ENCODE measurements around the gene PRM2. TPM values are rescaled to one million over a fixed set of nuclear protein-coding genes. Genes with fewer than 3 reads are reported as not detected.
"Not testable (repeated sequence)": the region's sequence is repeated elsewhere in the genome, so short reads cannot be mapped to it uniquely, and the experiment has no call there.

PRM2 gene
- total and polyA plus RNA-seq, 10 donors, result not detected

DNA sequence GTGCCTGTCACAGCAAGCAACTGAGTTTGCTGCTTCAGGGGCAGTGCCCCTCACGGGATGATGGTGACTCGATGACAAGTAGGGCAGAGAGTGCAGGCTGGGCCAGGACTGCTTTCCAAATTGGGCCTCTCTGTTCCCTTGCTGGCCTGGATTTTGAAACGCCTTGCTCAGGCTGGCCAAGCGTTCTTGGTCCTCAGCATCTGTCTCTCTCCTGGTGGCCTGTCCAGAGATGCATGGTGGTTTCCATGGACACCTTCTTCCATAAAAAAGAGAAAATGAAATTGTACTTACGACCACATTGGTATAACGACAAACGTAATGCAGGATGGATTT, 24.2 kb upstream of the PRM2 start:
- H3K36me3 ChIP-seq, result no peaks in the 10 kb centered on the region
- intact Hi-C loops (cut with DNase I; ENCODE audit: low total_unique reads), result no loop called here
- H3K27ac ChIP-seq, result no peak overlapping the region
- peaks cover 16 to 63% (median 47%) of the 10 kb centered on the region in 6 donors for H3K4me1 ChIP-seq
- H3K4me3 ChIP-seq, result no peak overlapping the region
- no peak for TF ChIP-seq POLR2A (IDR thresholded peaks at IDR 0.05)
- no peak for TF ChIP-seq POLR2AphosphoS5 (IDR thresholded peaks at IDR 0.05)
- TF ChIP-seq, protein P1, sequence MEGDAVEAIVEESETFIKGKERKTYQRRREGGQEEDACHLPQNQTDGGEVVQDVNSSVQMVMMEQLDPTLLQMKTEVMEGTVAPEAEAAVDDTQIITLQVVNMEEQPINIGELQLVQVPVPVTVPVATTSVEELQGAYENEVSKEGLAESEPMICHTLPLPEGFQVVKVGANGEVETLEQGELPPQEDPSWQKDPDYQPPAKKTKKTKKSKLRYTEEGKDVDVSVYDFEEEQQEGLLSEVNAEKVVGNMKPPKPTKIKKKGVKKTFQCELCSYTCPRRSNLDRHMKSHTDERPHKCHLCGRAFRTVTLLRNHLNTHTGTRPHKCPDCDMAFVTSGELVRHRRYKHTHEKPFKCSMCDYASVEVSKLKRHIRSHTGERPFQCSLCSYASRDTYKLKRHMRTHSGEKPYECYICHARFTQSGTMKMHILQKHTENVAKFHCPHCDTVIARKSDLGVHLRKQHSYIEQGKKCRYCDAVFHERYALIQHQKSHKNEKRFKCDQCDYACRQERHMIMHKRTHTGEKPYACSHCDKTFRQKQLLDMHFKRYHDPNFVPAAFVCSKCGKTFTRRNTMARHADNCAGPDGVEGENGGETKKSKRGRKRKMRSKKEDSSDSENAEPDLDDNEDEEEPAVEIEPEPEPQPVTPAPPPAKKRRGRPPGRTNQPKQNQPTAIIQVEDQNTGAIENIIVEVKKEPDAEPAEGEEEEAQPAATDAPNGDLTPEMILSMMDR (IDR thresholded peaks at IDR 0.05 in 8 of 11, conservative IDR thresholded peaks at IDR 0.05 in 3 of 11), result no peak
- no peak for DNase-seq
- no peaks in the 10 kb centered on the region for H3K27me3 ChIP-seq (replicated peaks in 1 of 7)
- 87 to 96% (median 91%) methylated on average over 7 of the region's 7 CpGs for WGBS, 5 donors
- no peaks in the 10 kb centered on the region for H3K9me3 ChIP-seq

- no peak overlapping the region for H3K4me3 ChIP-seq
- no peaks in the 10 kb centered on the region for H3K9me3 ChIP-seq
- WGBS, 5 donors, result 68 to 81% (median 69%) methylated on average over 4 to 6 of the region's 6 CpGs
- peaks cover 16 to 61% (median 43%) of the 10 kb centered on the region in 6 donors for H3K4me1 ChIP-seq
- intact Hi-C loops (cut with DNase I; ENCODE audit: low total_unique reads), result no loop called here
- no peak for DNase-seq
- H3K27me3 ChIP-seq (replicated peaks in 1 of 7), result no peaks in the 10 kb centered on the region
- H3K36me3 ChIP-seq, result no peaks in the 10 kb centered on the region
- TF ChIP-seq, protein P1 (IDR thresholded peaks at IDR 0.05 in 8 of 11, conservative IDR thresholded peaks at IDR 0.05 in 3 of 11), result no peak
- TF ChIP-seq POLR2A (IDR thresholded peaks at IDR 0.05) (no peak), POLR2AphosphoS5 (IDR thresholded peaks at IDR 0.05) (no peak)
- H3K27ac ChIP-seq, result peak overlapping the region in 1 of 8 donors; percentile 60
These were observed 23.7 kb upstream of the PRM2 start for GRCh38 chr16:11299865-11300559.

DNA sequence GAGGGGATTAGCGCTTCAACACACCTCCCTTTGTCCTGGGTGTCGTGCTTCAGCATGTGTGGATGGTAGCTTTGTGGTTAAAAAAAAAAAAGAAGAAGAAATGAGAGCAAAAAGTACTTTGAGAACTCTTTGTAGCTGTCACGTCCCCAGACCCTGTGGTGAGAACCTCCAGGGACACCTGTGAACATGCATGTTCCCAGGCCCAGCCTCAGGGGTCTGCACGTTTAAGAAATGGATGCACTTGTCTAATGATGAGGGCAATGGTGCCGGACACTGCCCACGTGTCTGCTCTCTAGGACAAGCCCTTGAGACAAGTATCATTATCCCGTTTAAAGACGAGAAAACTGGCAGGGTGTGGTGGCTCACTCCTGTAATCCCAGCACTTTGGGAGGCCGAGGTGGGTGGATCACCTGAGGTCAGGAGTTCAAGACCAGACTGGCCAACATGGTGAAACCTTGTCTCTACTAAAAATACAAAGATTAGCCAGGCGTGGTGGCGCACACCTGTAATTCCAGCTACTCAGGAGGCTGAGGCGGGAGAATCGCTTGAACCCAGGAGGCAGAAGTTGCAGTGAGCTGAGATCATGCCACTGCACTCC, 22.8 kb upstream of the PRM2 start:
- DNase-seq; H3K36me3 ChIP-seq; H3K9me3 ChIP-seq; intact Hi-C loops (cut with DNase I; ENCODE audit: low total_unique reads); H3K27me3 ChIP-seq (replicated peaks in 1 of 7); H3K4me3 ChIP-seq: not testable (repeated sequence)
- Histone ChIP-seq H3K4me1 (peaks cover 16 to 61% (median 39%) of the 10 kb centered on the region in 6 donors), H3K27ac (peak overlapping the region in 2 of 8 donors; percentile 60)
- 70 to 76% (median 71%) methylated on average over 13 of the region's 13 CpGs for WGBS, 5 donors
- peak in 1 of 3 donors; percentile 7 for TF ChIP-seq POLR2AphosphoS5 (IDR thresholded peaks at IDR 0.05)

GRCh38 chr16:11298143-11298900, 22.0 kb upstream of the PRM2 start:
- intact Hi-C loops (cut with DNase I; ENCODE audit: low total_unique reads), result no loop called here

More at GRCh38 chr16:11298143-11298900, 22.0 kb upstream of the PRM2 start:
- no peaks in the 10 kb centered on the region for H3K36me3 ChIP-seq
- DNase-seq, result no peak
- peaks cover 0 to 1% (median 0%) of the 10 kb centered on the region in 7 donors for H3K27me3 ChIP-seq (replicated peaks in 1 of 7)
- H3K4me3 ChIP-seq, result no peak overlapping the region
- TF ChIP-seq POLR2AphosphoS5 (IDR thresholded peaks at IDR 0.05), result no peak
- TF ChIP-seq POLR2A (IDR thresholded peaks at IDR 0.05), result no peak
- TF ChIP-seq, protein P1 (IDR thresholded peaks at IDR 0.05 in 8 of 11, conservative IDR thresholded peaks at IDR 0.05 in 3 of 11), result no peak
- no peaks in the 10 kb centered on the region for H3K9me3 ChIP-seq
- WGBS, 5 donors, result 71 to 86% (median 84%) methylated on average over 5 of the region's 5 CpGs
- peak overlapping the region in 5 of 8 donors; percentile 34 to 66 (median 60) for H3K27ac ChIP-seq
- H3K4me1 ChIP-seq, result peaks cover 16 to 62% (median 39%) of the 10 kb centered on the region in 6 donors
